Testis (tissue), 2 donors: ENCODE results near the gene BST2.

ENCODE experiments used
- POLR2A ChIP-seq: fragments of 450-650 bp; IDR thresholded peaks from one replicate; pipeline ENCODE4 v1.6.1; 2017; ENCODE audit warnings: antibody characterized with exemption, mild to moderate bottlenecking, moderate library complexity
- TF ChIP-seq, protein P1 (sequence below), 3 experiments: fragments of 450-650 bp in 2 of 3; fragments of 200-600 bp in 1 of 3; sonication (generic) in 1 of 3; IDR thresholded peaks; one replicate each; pipeline ENCODE4 v1.5.1; 2016 to 2019; ENCODE audit warnings: antibody characterized with exemption in 3 of 3, mild to moderate bottlenecking in 2 of 3, moderate library complexity in 1 of 3

DNA sequence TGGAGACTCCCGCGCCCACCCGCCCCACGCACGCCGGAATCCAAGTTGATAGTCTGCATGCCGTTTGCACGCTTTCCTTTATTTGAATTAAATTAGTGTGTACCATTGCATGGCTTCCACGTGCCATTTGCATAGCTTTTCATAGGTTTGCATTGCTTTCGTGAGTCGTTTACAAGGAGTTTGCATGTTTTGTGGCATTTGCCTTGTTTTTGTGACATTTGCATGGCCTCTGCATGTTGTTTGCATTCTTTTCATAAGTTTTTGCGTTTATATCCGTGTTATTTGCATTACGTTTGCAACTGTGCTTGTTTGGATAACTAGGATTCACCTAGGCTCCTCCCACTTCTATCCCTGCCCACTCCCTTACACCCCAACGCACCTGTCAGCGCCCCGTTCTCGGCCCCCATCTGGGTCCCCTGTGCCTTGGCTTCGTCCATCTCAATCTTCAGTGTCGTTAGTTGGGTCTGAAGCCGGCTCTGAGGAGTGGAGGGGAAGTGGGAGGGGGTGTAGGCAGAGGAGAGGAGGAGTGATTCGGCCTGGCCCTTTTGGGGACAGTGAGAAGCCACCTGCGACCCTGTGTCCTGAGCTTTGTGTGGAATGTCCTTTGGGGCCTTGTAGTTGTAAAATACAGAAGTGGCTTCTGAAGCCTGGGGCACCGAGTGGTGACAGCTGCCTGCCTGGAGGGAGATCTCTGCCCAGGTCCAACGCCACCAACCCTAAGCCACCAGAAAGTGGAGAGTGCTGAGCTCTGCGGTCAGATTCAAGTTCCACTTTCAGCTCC lies 13.9 kb downstream of the BST2 start:
- TF ChIP-seq, protein P1, sequence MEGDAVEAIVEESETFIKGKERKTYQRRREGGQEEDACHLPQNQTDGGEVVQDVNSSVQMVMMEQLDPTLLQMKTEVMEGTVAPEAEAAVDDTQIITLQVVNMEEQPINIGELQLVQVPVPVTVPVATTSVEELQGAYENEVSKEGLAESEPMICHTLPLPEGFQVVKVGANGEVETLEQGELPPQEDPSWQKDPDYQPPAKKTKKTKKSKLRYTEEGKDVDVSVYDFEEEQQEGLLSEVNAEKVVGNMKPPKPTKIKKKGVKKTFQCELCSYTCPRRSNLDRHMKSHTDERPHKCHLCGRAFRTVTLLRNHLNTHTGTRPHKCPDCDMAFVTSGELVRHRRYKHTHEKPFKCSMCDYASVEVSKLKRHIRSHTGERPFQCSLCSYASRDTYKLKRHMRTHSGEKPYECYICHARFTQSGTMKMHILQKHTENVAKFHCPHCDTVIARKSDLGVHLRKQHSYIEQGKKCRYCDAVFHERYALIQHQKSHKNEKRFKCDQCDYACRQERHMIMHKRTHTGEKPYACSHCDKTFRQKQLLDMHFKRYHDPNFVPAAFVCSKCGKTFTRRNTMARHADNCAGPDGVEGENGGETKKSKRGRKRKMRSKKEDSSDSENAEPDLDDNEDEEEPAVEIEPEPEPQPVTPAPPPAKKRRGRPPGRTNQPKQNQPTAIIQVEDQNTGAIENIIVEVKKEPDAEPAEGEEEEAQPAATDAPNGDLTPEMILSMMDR (IDR thresholded peaks at IDR 0.05), result no peak
- no peak for TF ChIP-seq POLR2A
